HG02981 (cell line): ENCODE results near the gene OAS3.
"Not testable (repeated sequence)": the region's sequence is repeated elsewhere in the genome, so short reads cannot be mapped to it uniquely, and the experiment has no call there.

Experiments used
- ATAC-seq: cut with Tn5 transposase; IDR thresholded peaks from one replicate; pipeline ENCODE4 v1.9.1; 2021; ENCODE audit warnings: mild to moderate bottlenecking, moderate library complexity; ENCODE audit not compliant: unreplicated experiment

OAS3 gene

GRCh38 chr12:112926416-112927033, 11.7 kb upstream of the OAS3 start:
- not testable (repeated sequence) for ATAC-seq

- no peak for ATAC-seq
Measured at GRCh38 chr12:112927475-112927874, 10.8 kb upstream of the OAS3 start.

GRCh38 chr12:112927925-112928324, 10.3 kb upstream of the OAS3 start:
- ATAC-seq: no peak

- ATAC-seq: no peak
Measured at GRCh38 chr12:112928978-112929377, 9.3 kb upstream of the OAS3 start.

DNA sequence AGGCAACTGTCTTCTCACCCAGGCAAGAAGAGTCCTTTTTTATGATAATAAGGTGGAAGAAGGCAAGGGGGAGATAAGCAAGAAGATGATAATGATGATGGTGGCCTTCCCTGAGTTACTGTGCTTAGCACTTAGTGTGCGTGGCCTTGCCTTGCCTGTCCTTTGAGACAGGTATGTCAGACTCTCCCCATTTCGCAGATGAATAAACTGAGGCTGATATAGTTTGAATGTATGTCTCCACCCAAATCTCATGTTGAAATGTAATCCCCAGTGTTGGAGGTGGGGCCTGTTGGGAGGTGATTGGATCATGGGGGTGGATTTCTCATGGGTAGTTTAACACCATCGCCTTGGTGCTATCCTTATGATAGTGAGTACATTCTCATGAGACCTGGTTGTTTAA, 8.6 kb upstream of the OAS3 start:
- ATAC-seq: no peak

DNA sequence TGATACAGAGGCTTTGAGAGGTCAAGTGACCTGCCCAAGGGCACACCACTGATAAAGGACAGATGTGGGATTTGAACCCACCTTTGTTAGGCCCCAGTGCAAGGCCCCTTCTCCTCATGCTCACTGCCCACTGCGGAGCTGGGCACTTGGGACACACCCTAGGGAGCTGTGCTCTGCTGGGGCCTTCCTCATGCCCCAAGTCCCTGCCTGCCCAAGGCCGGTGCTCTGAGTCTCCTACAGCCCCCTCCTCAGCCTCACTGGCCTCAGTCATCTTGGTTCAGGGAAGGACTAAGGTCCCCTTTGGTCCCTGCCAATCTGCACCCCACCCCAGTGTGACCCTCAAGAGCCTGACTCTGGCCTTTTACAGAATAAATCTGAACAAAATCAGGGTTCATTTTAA, 7.9 kb upstream of the OAS3 start:
- no peak for ATAC-seq

DNA sequence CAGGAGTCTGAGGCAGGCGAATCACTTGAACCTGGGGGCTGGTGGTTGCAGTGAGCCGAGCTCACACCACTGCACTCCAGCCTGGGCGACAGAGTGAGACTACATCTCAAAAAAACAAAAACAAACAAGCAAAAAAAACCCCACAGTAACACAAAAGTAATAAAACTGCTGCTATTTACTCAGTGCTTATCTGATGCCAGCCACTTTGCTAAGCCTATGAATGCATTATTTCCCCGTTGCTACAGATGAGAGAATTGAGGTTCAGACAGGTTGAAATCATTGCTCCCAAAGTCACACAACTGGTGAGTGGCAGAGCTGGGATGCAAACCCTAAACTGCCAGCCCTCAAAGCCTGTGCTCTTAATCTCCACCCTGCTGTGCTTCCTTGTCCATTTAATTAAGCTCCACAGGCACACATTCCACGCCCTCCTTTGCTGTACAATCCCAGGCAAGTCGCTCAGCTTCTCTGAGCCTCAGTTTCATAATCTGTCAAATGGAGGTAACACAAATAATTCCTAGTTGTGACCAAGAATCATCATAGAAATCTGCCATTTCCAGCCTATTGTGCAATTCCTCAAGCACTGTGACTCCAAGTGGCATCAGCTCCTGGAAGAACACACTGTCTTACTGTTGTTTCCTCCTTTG, 5.7 kb upstream of the OAS3 start:
- no peak for ATAC-seq

DNA sequence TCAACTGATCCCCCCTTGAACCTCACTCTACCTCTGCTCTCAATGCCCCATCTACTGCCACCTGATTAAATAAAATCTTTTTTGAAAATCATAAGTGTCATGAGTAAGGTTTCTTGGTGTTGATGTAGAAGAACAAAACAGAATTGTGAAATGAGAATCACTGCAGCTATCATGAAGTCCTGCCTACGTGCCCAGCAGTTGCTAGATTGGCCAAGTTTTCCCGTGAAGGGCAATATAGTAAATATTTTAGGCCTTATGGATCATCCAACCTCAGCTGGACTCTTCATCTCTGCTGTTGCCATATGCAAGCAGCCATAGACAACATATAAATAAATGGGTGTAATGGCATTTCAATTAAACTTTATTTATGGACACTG, 5.2 kb upstream of the OAS3 start:
- no peak for ATAC-seq

- ATAC-seq: no peak
Measured at GRCh38 chr12:112936264-112936663, 2.0 kb upstream of the OAS3 start.

GRCh38 chr12:112936927-112937326, 1.3 kb upstream of the OAS3 start:
- no peak for ATAC-seq

DNA sequence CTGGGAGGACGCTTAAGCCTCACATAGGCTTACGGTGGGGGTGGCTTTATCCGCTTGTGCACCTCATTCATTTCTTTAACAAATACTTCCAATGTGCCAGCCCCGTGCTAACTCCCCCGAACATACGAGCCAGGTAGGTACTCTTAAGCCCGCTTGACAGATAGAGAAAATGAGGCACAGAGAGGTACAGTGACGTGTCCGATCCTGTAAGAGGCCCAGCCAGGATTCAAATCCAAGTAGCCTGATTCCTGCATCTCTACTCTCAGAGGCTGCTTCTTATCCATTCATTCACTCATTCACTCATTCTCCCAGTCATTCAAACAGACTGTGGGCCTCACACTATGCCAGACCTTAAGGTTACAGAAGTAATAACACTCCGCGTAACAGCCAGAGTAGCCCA, 477 bp downstream of the OAS3 start:
- no peak for ATAC-seq

GRCh38 chr12:112939761-112940381, 1.6 kb downstream of the OAS3 start:
- ATAC-seq: peak; percentile 52

GRCh38 chr12:112941528-112942335, 3.5 kb downstream of the OAS3 start:
- ATAC-seq: no peak

- no peak for ATAC-seq
Measured at GRCh38 chr12:112942572-112942971, 4.3 kb downstream of the OAS3 start.

GRCh38 chr12:112944024-112944690, 5.9 kb downstream of the OAS3 start:
- no peak for ATAC-seq

DNA sequence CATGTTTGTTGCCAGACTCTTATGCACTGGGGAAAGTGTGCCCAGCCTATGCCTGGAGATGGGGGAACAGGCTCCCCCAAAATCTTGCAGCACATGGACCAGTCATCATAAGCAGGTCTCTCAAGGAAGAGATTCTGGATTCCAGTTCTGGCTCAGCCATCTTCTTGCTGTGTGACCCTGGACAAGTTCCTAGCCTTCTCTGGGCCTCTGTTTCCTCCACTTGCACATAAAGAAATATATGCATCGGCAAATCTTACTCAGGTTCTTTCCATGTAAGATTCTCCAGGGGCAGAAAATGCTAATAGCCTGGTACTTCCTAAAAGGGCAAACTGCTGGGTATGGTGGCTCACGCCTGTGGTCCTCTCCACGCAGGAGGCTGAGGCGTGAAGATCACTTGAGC, 7.2 kb downstream of the OAS3 start:
- no peak for ATAC-seq

- no peak for ATAC-seq
Measured at GRCh38 chr12:112946236-112947000, 8.1 kb downstream of the OAS3 start.

- no peak for ATAC-seq
Measured at GRCh38 chr12:112947314-112947713, 9.0 kb downstream of the OAS3 start.

DNA sequence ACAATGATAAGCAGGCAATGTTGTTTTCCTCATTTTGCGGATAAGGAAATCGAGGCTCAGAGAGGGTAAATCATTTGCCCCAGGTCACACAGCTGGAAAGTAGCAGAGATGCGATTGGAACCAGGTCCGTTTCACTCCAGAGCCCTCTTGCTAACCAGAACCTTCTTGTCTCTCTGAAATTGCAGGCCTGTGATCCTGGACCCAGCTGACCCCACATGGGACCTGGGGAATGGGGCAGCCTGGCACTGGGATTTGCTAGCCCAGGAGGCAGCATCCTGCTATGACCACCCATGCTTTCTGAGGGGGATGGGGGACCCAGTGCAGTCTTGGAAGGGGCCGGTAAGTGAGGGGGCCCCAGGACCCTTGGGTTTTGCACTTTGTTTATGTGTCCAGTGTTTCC, 9.5 kb downstream of the OAS3 start:
- no peak for ATAC-seq

GRCh38 chr12:112948806-112949205, 10.5 kb downstream of the OAS3 start:
- ATAC-seq: no peak
